ENCODE data around the gene LHX4. TPM values are rescaled to one million over a fixed set of nuclear protein-coding genes. Genes with fewer than 3 reads are reported as not detected.

Gene LHX4
- total and polyA plus RNA-seq, 9 of the 15 experiments (the other 6 are each of a cell fraction or from before 2014, with no cell fraction given) = 0.01 to 0.11 (median 0.07) TPM; not detected in 5

- TF ChIP-seq E2F6 (IDR thresholded peaks at IDR 0.05; ENCODE audit: borderline replicate concordance in 1 of 2, extremely low read depth in 1 of 2, insufficient read depth in 1 of 2, insufficient read length in 1 of 2, low read depth in 1 of 2, low read length in 1 of 2, poor library complexity in 1 of 2, severe bottlenecking in 1 of 2) = peak in 1 of 2 experiments; percentile 37
- TF ChIP-seq RHOXF2B (CRISPR knock-in tag; conservative IDR thresholded peaks at IDR 0.05) = no peak
- TF ChIP-seq, protein P1, sequence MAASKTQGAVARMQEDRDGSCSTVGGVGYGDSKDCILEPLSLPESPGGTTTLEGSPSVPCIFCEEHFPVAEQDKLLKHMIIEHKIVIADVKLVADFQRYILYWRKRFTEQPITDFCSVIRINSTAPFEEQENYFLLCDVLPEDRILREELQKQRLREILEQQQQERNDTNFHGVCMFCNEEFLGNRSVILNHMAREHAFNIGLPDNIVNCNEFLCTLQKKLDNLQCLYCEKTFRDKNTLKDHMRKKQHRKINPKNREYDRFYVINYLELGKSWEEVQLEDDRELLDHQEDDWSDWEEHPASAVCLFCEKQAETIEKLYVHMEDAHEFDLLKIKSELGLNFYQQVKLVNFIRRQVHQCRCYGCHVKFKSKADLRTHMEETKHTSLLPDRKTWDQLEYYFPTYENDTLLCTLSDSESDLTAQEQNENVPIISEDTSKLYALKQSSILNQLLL (CRISPR knock-in tag; IDR thresholded peaks at IDR 0.05; ENCODE audit: borderline replicate concordance) = no peak
- no peak for TF ChIP-seq U2AF2 (optimal IDR thresholded peaks at IDR 0.05; ENCODE audit: low read depth, low read length)
- TF ChIP-seq SMAD4 (CRISPR knock-in tag; conservative IDR thresholded peaks at IDR 0.05) = 0 out of 2 replicates have a peak, but pooled peaks have one; percentile 16
- no peak for TF ChIP-seq ARID2 (IDR thresholded peaks at IDR 0.05)
- TF ChIP-seq, protein P2, sequence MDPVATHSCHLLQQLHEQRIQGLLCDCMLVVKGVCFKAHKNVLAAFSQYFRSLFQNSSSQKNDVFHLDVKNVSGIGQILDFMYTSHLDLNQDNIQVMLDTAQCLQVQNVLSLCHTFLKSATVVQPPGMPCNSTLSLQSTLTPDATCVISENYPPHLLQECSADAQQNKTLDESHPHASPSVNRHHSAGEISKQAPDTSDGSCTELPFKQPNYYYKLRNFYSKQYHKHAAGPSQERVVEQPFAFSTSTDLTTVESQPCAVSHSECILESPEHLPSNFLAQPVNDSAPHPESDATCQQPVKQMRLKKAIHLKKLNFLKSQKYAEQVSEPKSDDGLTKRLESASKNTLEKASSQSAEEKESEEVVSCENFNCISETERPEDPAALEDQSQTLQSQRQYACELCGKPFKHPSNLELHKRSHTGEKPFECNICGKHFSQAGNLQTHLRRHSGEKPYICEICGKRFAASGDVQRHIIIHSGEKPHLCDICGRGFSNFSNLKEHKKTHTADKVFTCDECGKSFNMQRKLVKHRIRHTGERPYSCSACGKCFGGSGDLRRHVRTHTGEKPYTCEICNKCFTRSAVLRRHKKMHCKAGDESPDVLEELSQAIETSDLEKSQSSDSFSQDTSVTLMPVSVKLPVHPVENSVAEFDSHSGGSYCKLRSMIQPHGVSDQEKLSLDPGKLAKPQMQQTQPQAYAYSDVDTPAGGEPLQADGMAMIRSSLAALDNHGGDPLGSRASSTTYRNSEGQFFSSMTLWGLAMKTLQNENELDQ (CRISPR knock-in tag; IDR thresholded peaks at IDR 0.05; ENCODE audit: borderline replicate concordance) = no peak
- TF ChIP-seq SIX5 (IDR thresholded peaks at IDR 0.05; ENCODE audit: borderline replicate concordance in 1 of 2, insufficient read depth in 1 of 2, low read depth in 1 of 2, low read length in 2 of 2) = no peak
- TF ChIP-seq RAD51 (IDR thresholded peaks at IDR 0.05; ENCODE audit: borderline replicate concordance, low read depth) = no peak
- no peak for TF ChIP-seq BRD9 (IDR thresholded peaks at IDR 0.05; ENCODE audit: low read depth, partially characterized antibody)
- peak; percentile 51; the same call in 1 of the 2 replicates for TF ChIP-seq GATA2 (CRISPR knock-in tag; IDR thresholded peaks at IDR 0.05)
- TF ChIP-seq EP300 (IDR thresholded peaks at IDR 0.05; ENCODE audit: low read length) = peak; percentile 32; the same call in 1 of the 2 replicates
- no peak for TF ChIP-seq RBM17 (IDR thresholded peaks at IDR 0.05; ENCODE audit: borderline replicate concordance, low read depth, low read length)
- no peak for TF ChIP-seq U2AF1 (optimal IDR thresholded peaks at IDR 0.05; ENCODE audit: low read depth, low read length)
- TF ChIP-seq, protein P3, sequence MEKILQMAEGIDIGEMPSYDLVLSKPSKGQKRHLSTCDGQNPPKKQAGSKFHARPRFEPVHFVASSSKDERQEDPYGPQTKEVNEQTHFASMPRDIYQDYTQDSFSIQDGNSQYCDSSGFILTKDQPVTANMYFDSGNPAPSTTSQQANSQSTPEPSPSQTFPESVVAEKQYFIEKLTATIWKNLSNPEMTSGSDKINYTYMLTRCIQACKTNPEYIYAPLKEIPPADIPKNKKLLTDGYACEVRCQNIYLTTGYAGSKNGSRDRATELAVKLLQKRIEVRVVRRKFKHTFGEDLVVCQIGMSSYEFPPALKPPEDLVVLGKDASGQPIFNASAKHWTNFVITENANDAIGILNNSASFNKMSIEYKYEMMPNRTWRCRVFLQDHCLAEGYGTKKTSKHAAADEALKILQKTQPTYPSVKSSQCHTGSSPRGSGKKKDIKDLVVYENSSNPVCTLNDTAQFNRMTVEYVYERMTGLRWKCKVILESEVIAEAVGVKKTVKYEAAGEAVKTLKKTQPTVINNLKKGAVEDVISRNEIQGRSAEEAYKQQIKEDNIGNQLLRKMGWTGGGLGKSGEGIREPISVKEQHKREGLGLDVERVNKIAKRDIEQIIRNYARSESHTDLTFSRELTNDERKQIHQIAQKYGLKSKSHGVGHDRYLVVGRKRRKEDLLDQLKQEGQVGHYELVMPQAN (IDR thresholded peaks at IDR 0.05; ENCODE audit: borderline replicate concordance) = no peak
- TF ChIP-seq, protein P4, sequence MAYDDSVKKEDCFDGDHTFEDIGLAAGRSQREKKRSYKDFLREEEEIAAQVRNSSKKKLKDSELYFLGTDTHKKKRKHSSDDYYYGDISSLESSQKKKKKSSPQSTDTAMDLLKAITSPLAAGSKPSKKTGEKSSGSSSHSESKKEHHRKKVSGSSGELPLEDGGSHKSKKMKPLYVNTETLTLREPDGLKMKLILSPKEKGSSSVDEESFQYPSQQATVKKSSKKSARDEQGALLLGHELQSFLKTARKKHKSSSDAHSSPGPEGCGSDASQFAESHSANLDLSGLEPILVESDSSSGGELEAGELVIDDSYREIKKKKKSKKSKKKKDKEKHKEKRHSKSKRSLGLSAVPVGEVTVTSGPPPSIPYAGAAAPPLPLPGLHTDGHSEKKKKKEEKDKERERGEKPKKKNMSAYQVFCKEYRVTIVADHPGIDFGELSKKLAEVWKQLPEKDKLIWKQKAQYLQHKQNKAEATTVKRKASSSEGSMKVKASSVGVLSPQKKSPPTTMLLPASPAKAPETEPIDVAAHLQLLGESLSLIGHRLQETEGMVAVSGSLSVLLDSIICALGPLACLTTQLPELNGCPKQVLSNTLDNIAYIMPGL (CRISPR knock-in tag; IDR thresholded peaks at IDR 0.05) = no peak
These were observed 41.5 kb downstream of the LHX4 start (continued) for GRCh38 chr1:180271272-180272255.

Measured in K562 (cell line).